ENCODE measurements around the gene COL6A6. TPM values are rescaled to one million over a fixed set of nuclear protein-coding genes. Genes with fewer than 3 reads are reported as not detected.

The COL6A6 gene
- not detected for total RNA-seq

- H3K27ac ChIP-seq: no peak within 1 kb of the TSS
- intact Hi-C loops (cut with DNase I): no loop called here
- DNase-seq (ENCODE audit: extremely low spot score in 2 of 2): no peak
- TF ChIP-seq CTCF (IDR thresholded peaks at IDR 0.05): no peak
- no peak for TF ChIP-seq POLR2AphosphoS5 (IDR thresholded peaks at IDR 0.05; ENCODE audit: insufficient read depth in 1 of 2, low read depth in 1 of 2)
- TF ChIP-seq POLR2A (IDR thresholded peaks at IDR 0.05): no peak
- no peak within 1 kb of the TSS for H3K4me3 ChIP-seq
- H3K27me3 ChIP-seq: no peaks in the 10 kb centered on the region
- no peaks in the 10 kb centered on the region for H3K9me3 ChIP-seq
- H3K4me1 ChIP-seq: peaks cover 8% of the 10 kb centered on the region
- no peaks in the 10 kb centered on the region for H3K36me3 ChIP-seq
Observed at GRCh38 chr3:130516645-130517512, at the start of gene COL6A6. COL6A6 (plus strand) TSS chr3:130517177; CDS start chr3:130560365, 43,188 bp downstream.

GRCh38 chr3:130468311-130468710 lies 48.7 kb upstream of the COL6A6 start:
- Histone ChIP-seq H3K27me3 (no peaks in the 10 kb centered on the region), H3K36me3 (no peaks in the 10 kb centered on the region), H3K4me1 (no peaks in the 10 kb centered on the region), H3K9me3 (no peaks in the 10 kb centered on the region), H3K27ac (no peak overlapping the region), H3K4me3 (no peak overlapping the region)
- DNase-seq (ENCODE audit: extremely low spot score in 2 of 2): no peak
- intact Hi-C loops (cut with DNase I): no loop called here
- TF ChIP-seq CTCF (IDR thresholded peaks at IDR 0.05): no peak
- TF ChIP-seq POLR2AphosphoS5 (IDR thresholded peaks at IDR 0.05; ENCODE audit: insufficient read depth in 1 of 2, low read depth in 1 of 2): no peak
- no peak for TF ChIP-seq POLR2A (IDR thresholded peaks at IDR 0.05)

- DNase-seq (ENCODE audit: extremely low spot score in 2 of 2): no peak
- intact Hi-C loops (cut with DNase I): no loop called here
- H3K4me1 ChIP-seq: no peaks in the 10 kb centered on the region
Observed at GRCh38 chr3:130470126-130470525, 46.9 kb upstream of the COL6A6 start.

GRCh38 chr3:130473416-130473815 lies 43.6 kb upstream of the COL6A6 start:
- Histone ChIP-seq H3K27me3 (no peaks in the 10 kb centered on the region), H3K4me1 (no peaks in the 10 kb centered on the region), H3K4me3 (no peak overlapping the region), H3K9me3 (no peaks in the 10 kb centered on the region), H3K27ac (no peak overlapping the region), H3K36me3 (no peaks in the 10 kb centered on the region)
- DNase-seq (ENCODE audit: extremely low spot score in 2 of 2): no peak
- intact Hi-C loops (cut with DNase I): no loop called here
- TF ChIP-seq POLR2AphosphoS5 (IDR thresholded peaks at IDR 0.05; ENCODE audit: insufficient read depth in 1 of 2, low read depth in 1 of 2) (no peak), CTCF (IDR thresholded peaks at IDR 0.05) (no peak), POLR2A (IDR thresholded peaks at IDR 0.05) (no peak)

More at GRCh38 chr3:130470126-130470525, 46.9 kb upstream of the COL6A6 start:
- Histone ChIP-seq H3K36me3 (no peaks in the 10 kb centered on the region), H3K4me3 (no peak overlapping the region), H3K27ac (no peak overlapping the region), H3K27me3 (no peaks in the 10 kb centered on the region), H3K9me3 (no peaks in the 10 kb centered on the region)
- TF ChIP-seq CTCF (IDR thresholded peaks at IDR 0.05): no peak
- TF ChIP-seq POLR2A (IDR thresholded peaks at IDR 0.05): no peak
- no peak for TF ChIP-seq POLR2AphosphoS5 (IDR thresholded peaks at IDR 0.05; ENCODE audit: insufficient read depth in 1 of 2, low read depth in 1 of 2)

- intact Hi-C loops (cut with DNase I): no loop called here
- TF ChIP-seq POLR2A (IDR thresholded peaks at IDR 0.05) (no peak), POLR2AphosphoS5 (IDR thresholded peaks at IDR 0.05; ENCODE audit: insufficient read depth in 1 of 2, low read depth in 1 of 2) (no peak), CTCF (IDR thresholded peaks at IDR 0.05) (peak in 1 of 3 experiments; percentile 18)
- Histone ChIP-seq H3K27ac (no peak overlapping the region), H3K9me3 (no peaks in the 10 kb centered on the region), H3K36me3 (no peaks in the 10 kb centered on the region), H3K4me1 (no peaks in the 10 kb centered on the region), H3K4me3 (no peak overlapping the region), H3K27me3 (no peaks in the 10 kb centered on the region)
- no peak for DNase-seq (ENCODE audit: extremely low spot score in 2 of 2)
Observed at GRCh38 chr3:130480736-130481135, 36.2 kb upstream of the COL6A6 start.
